Measurements from ENCODE around the gene TMEM115. TPM values are rescaled to one million over a fixed set of nuclear protein-coding genes. Genes with fewer than 3 reads are reported as not detected.
A peak's percentile ranks its signal among the peaks of the same experiment; 100 is the strongest.

TMEM115 gene
- total and polyA plus RNA-seq, 9 of the 15 experiments (the other 6 are each of a cell fraction or from before 2014, with no cell fraction given): 1.6 to 26.9 (median 14.1) TPM

- in situ Hi-C loops (cut with MboI): no loop called here
- H3K36me3 ChIP-seq (ENCODE audit: control insufficient read depth, insufficient read depth, low read length): no peaks in the 10 kb centered on the region
- H2AFZ ChIP-seq (ENCODE audit: low read depth, low read length): peak overlapping the region; percentile 72; the same call in 1 of the 2 replicates
- no TSS peak for BruUV-seq (replicated peaks)
- H3K4me3 ChIP-seq: no peak overlapping the region
- peak overlapping the region in 1 of 2 experiments; percentile 79; a peak in 1 of 4 replicates for H3K9ac ChIP-seq (ENCODE audit: insufficient read depth in 1 of 2, low read depth in 2 of 2, low read length in 2 of 2)
- H3K4me1 ChIP-seq (replicated peaks in 1 of 2; ENCODE audit: control insufficient read depth in 2 of 2, insufficient read depth in 2 of 2, low read length in 2 of 2): peaks cover 13 to 44% of the 10 kb centered on the region in 2 experiments; a peak in 4 of 5 replicates
- H3K9me3 ChIP-seq (replicated peaks; ENCODE audit: control insufficient read depth, insufficient read depth, low read depth, low read length): no peaks in the 10 kb centered on the region
- ATAC-seq: peak; percentile 84
- no peaks in the 10 kb centered on the region for H4K20me1 ChIP-seq (replicated peaks; ENCODE audit: control insufficient read depth, insufficient read depth, low read length)
- no peaks in the 10 kb centered on the region for H3K9me1 ChIP-seq (ENCODE audit: control insufficient read depth, insufficient read depth, low read length)
- ChIA-PET CTCF (ENCODE audit: low intra/inter-chr PET ratio) (interaction anchor here (0.6 to 1.3 kb wide), 4 partner anchors 65 to 1002 kb away, joined by 3 to 10 read pairs (median 3); no protein-coding TSS in a partner anchor), POLR2A (interaction anchor here (0.7 to 1.6 kb wide), 9 partner anchors 9 to 77 kb away, joined by 3 to 10 read pairs (median 3); partner anchors contain the start of genes CYB561D2 and NPRL2)
- FAIRE-seq: peak; percentile 71
- H3K27ac ChIP-seq (ENCODE audit: extremely low read depth, low read depth, low read length): no peak overlapping the region
- 3% methylated on average over 11 of the region's 14 CpGs for WGBS (ENCODE audit: insufficient coverage, low coverage, missing lambda C conversion rate)
- no peaks in the 10 kb centered on the region for H3K27me3 ChIP-seq (ENCODE audit: control insufficient read depth in 2 of 2, insufficient read depth in 2 of 2, low read length in 2 of 2)
- intact Hi-C loops (cut with micrococcal nuclease): loop anchor here (5.0 kb wide), 1 partner anchor 172 kb away; no protein-coding TSS in a partner anchor
- peak in 2 of 4 experiments; percentile 49 to 73 for DNase-seq (ENCODE audit: extremely low read depth in 1 of 4, low spot score in 3 of 4)
- no peaks in the 10 kb centered on the region for H3K79me2 ChIP-seq (ENCODE audit: control insufficient read depth, insufficient read depth, low read length)
- H3K4me2 ChIP-seq (ENCODE audit: insufficient read depth, low read length): peak overlapping the region; percentile 50
- TF ChIP-seq FOXK1 (CRISPR knock-in tag; IDR thresholded peaks at IDR 0.05; ENCODE audit: borderline replicate concordance): no peak
- no peak for TF ChIP-seq SAFB2 (IDR thresholded peaks at IDR 0.05; ENCODE audit: borderline replicate concordance, low read depth, low read length, severe bottlenecking)
- TF ChIP-seq ZSCAN32 (CRISPR knock-in tag; IDR thresholded peaks at IDR 0.05): no peak
- TF ChIP-seq ZNF766 (CRISPR knock-in tag; conservative IDR thresholded peaks at IDR 0.05): no peak
- TF ChIP-seq DIDO1 (tag; IDR thresholded peaks at IDR 0.05; ENCODE audit: low read depth): no peak
- peak; percentile 55; the same call in 1 of the 2 replicates for TF ChIP-seq ESRRA (IDR thresholded peaks at IDR 0.05; ENCODE audit: borderline replicate concordance, low read depth)
- no peak for TF ChIP-seq KAT2B (IDR thresholded peaks at IDR 0.05; ENCODE audit: low read depth, low read length)
- no peak for TF ChIP-seq ARID3A (IDR thresholded peaks at IDR 0.05; ENCODE audit: borderline replicate concordance, low read depth, low read length)
- TF ChIP-seq ZNF764 (CRISPR knock-in tag; IDR thresholded peaks at IDR 0.05; ENCODE audit: low read depth): no peak
- no peak for TF ChIP-seq JUND (IDR thresholded peaks at IDR 0.05; ENCODE audit: borderline replicate concordance, low read depth, low read length)
- TF ChIP-seq JUND (tag; IDR thresholded peaks at IDR 0.05; ENCODE audit: borderline replicate concordance, low read depth, low read length): no peak
- TF ChIP-seq L3MBTL2 (IDR thresholded peaks at IDR 0.05): peak; percentile 82
- no peak for TF ChIP-seq BCLAF1 (IDR thresholded peaks at IDR 0.05; ENCODE audit: borderline replicate concordance in 1 of 2, control insufficient read depth in 1 of 2, low read depth in 2 of 2, low read length in 1 of 2)
- peak; percentile 53; the same call in 1 of the 2 replicates for TF ChIP-seq MAX (CRISPR knock-in tag; IDR thresholded peaks at IDR 0.05)
- TF ChIP-seq ZNF263 (CRISPR knock-in tag; IDR thresholded peaks at IDR 0.05; ENCODE audit: borderline replicate concordance): 0 out of 2 replicates have a peak, but pooled peaks have one; percentile 15
Observed at GRCh38 chr3:50370594-50370993, 11.3 kb upstream of the TMEM115 start.
